H1 (cell line): ENCODE results near the gene SLC1A1. TPM values are rescaled to one million over a fixed set of nuclear protein-coding genes. Genes with fewer than 3 reads are reported as not detected.

ENCODE experiments used
- POU5F1 ChIP-seq: IDR thresholded peaks from 2 replicates; pipeline ENCODE4 v1.6.1; 2011; ENCODE audit warnings: low read depth, mild to moderate bottlenecking, low read length, moderate library complexity
- RNF2 ChIP-seq: fragments of 200-900, 300-1000 bp; sonication (generic); IDR thresholded peaks from 2 replicates; pipeline ENCODE4 v1.7.1; 2016; ENCODE audit warnings: borderline replicate concordance, low read depth, mild to moderate bottlenecking, antibody characterized with exemption, low read length; ENCODE audit not compliant: poor library complexity, severe bottlenecking; ENCODE audit errors: missing control alignments
- SP1 ChIP-seq: IDR thresholded peaks from 2 replicates; pipeline ENCODE4 v1.6.1; 2011; ENCODE audit warnings: low read depth, low read length
- SP2 ChIP-seq: IDR thresholded peaks from 2 replicates; pipeline ENCODE4 v1.6.1; 2012; ENCODE audit warnings: mild to moderate bottlenecking, low read length, inconsistent platforms
- polyA plus RNA-seq, 7 experiments: library from polyadenylated mRNA; depleted of rRNA in 3 of 7; stranded (reverse) in 5 of 7; unstranded in 2 of 7; fragments of >200 nt in 5 of 7; fragments of 200-250 nt in 2 of 7; gene quantifications; 1 replicate in 5 of 7; 2 replicates in 1 of 7; 4 replicates in 1 of 7; pipeline versions ENCODE4 v1.2.1 to v1.2.3, GENCODE V29; 2011 to 2013; ENCODE audit warnings: missing spikeins in 2 of 7, mixed read lengths in 2 of 7
- total RNA-seq: library from RNA; stranded (reverse); fragmentation: NEBNext Ultra II Directional; extraction: Animal tissue kit (Norgen Biotek cat#: 25700); gene quantifications from 2 replicates; pipeline ENCODE4 v1.2.1, GENCODE V29; 2021

The SLC1A1 gene
- total and polyA plus RNA-seq, 2 of the 8 experiments (the other 6 are each of a cell fraction or from before 2014, with no cell fraction given): 4.7 to 11.7 TPM

- TF ChIP-seq SP1 (no peak), RNF2 (no peak), POU5F1 (no peak), SP2 (no peak)
- TF ChIP-seq, all 59 proteins: peak for 0
Observed at GRCh38 chr9:4538621-4539020, 48.4 kb downstream of the SLC1A1 start (continued).
